ENCODE results near the gene CHRNB1. TPM values are rescaled to one million over a fixed set of nuclear protein-coding genes. Genes with fewer than 3 reads are reported as not detected.
"Not testable (repeated sequence)": the region's sequence is repeated elsewhere in the genome, so short reads cannot be mapped to it uniquely, and the experiment has no call there.

Gene CHRNB1
- total RNA-seq, 4 donors from 2014 or later, result 4.0 to 9.1 (median 5.8) TPM

DNA sequence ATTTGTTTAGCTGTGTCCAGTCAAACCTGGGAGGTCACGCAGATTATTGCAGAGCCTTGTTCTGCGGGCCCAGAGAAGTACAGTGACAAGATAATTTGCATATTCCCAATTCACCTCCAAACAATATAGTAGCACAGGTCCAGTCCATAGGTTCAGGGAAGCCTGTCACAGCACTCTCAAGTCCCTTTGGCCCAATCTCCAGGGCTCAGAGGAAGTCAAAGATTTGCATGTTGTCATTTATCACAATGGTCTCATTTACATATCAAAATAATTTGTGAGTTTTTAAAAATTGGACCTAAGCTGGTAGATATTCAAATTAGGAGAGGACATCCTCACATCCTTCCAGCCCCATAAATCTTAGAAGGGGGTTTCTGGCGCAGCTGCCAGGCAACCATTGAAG is 22.6 kb downstream of the CHRNB1 start:
- Histone ChIP-seq H3K4me3 (no peak overlapping the region), H3K27me3 (no peaks in the 10 kb centered on the region), H3K9me3 (no peaks in the 10 kb centered on the region), H3K4me1 (peaks cover 0 to 24% (median 2%) of the 10 kb centered on the region in 4 donors), H3K36me3 (peaks cover 0 to 29% (median 0%) of the 10 kb centered on the region in 3 donors), H3K27ac (peak overlapping the region in 3 of 4 donors; percentile 17 to 55 (median 20))
- TF ChIP-seq, protein P1, sequence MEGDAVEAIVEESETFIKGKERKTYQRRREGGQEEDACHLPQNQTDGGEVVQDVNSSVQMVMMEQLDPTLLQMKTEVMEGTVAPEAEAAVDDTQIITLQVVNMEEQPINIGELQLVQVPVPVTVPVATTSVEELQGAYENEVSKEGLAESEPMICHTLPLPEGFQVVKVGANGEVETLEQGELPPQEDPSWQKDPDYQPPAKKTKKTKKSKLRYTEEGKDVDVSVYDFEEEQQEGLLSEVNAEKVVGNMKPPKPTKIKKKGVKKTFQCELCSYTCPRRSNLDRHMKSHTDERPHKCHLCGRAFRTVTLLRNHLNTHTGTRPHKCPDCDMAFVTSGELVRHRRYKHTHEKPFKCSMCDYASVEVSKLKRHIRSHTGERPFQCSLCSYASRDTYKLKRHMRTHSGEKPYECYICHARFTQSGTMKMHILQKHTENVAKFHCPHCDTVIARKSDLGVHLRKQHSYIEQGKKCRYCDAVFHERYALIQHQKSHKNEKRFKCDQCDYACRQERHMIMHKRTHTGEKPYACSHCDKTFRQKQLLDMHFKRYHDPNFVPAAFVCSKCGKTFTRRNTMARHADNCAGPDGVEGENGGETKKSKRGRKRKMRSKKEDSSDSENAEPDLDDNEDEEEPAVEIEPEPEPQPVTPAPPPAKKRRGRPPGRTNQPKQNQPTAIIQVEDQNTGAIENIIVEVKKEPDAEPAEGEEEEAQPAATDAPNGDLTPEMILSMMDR (IDR thresholded peaks at IDR 0.05), result no peak
- no peak for TF ChIP-seq POLR2A (IDR thresholded peaks at IDR 0.05)
- no peak for DNase-seq

- no peaks in the 10 kb centered on the region for H3K9me3 ChIP-seq
- peaks cover 0 to 22% (median 0%) of the 10 kb centered on the region in 3 donors for H3K36me3 ChIP-seq
- TF ChIP-seq, protein P1 (IDR thresholded peaks at IDR 0.05), result no peak
- no peak for TF ChIP-seq POLR2A (IDR thresholded peaks at IDR 0.05)
- H3K4me3 ChIP-seq, result no peak overlapping the region
- no peak overlapping the region for H3K27ac ChIP-seq
- peaks cover 0 to 24% (median 2%) of the 10 kb centered on the region in 4 donors for H3K4me1 ChIP-seq
- H3K27me3 ChIP-seq, result no peaks in the 10 kb centered on the region
- DNase-seq, result no peak
These were observed 23.4 kb downstream of the CHRNB1 start for GRCh38 chr17:7468290-7468689.

- peaks cover 0 to 24% (median 2%) of the 10 kb centered on the region in 4 donors for H3K4me1 ChIP-seq
- DNase-seq, result no peak
- H3K4me3 ChIP-seq, result no peak overlapping the region
- H3K9me3 ChIP-seq, result no peaks in the 10 kb centered on the region
- H3K36me3 ChIP-seq, result peaks cover 0 to 18% (median 0%) of the 10 kb centered on the region in 3 donors
- H3K27me3 ChIP-seq, result no peaks in the 10 kb centered on the region
- no peak overlapping the region for H3K27ac ChIP-seq
- TF ChIP-seq, protein P1 (IDR thresholded peaks at IDR 0.05), result no peak
- no peak for TF ChIP-seq POLR2A (IDR thresholded peaks at IDR 0.05)
These were observed 24.0 kb downstream of the CHRNB1 start for GRCh38 chr17:7468804-7469389.

DNA sequence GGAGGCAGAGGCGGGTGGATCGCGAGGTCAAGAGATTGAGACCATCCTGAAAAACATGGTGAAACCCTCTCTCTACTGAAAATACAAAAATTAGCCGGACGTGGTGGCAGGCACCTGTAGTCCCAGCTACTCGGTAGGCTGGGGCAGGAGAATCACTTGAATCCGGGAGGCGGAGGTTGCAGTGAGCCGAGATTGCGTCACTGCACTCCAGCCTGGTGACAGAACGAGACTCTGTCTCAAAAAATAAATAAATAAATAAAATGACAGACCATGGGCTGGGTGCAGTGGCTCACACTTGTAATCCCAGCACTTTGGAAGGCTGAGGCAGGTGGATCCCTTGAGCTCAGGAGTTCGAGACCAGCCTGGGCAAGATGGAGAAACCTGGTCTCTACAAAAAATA is 25.0 kb downstream of the CHRNB1 start:
- not testable (repeated sequence) for H3K27ac ChIP-seq
- H3K36me3 ChIP-seq, result peaks cover 0 to 18% (median 0%) of the 10 kb centered on the region in 3 donors
- peaks cover 0 to 24% (median 2%) of the 10 kb centered on the region in 4 donors for H3K4me1 ChIP-seq

DNA sequence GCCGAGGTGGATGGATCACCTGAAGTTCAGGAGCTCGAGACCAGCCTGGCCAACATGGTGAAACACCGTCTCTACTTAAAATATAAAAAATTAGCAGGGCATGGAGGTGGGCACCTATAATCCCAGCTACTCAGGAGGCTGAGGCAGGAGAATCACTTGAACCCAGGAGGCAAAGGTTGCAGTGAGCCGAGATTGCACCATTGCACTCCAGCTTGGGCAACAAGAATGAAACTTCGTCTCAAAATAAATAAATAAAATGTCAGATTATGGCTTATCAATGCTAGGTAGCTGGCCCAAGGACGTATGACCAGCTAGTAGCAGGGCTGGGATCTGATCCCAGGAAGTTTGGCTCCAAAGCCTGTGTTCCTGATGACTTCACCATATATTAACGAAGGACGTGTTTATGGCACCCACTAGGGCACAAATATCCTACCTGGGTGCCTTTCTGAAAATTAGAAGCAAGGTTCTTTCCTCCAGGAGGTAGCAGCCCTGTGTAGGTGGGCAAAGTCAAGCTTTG is 25.7 kb downstream of the CHRNB1 start:
- DNase-seq, result not testable (repeated sequence)
- peaks cover 0 to 28% (median 2%) of the 10 kb centered on the region in 4 donors for H3K4me1 ChIP-seq

More for the DNA sequence above, 25.0 kb downstream of the CHRNB1 start:
- DNase-seq, H3K4me3 ChIP-seq, H3K9me3 ChIP-seq, H3K27me3 ChIP-seq: not testable (repeated sequence)

GRCh38 chr17:7471729-7472128 is 26.9 kb downstream of the CHRNB1 start:
- peaks cover 0 to 30% (median 2%) of the 10 kb centered on the region in 4 donors for H3K4me1 ChIP-seq
- no peak overlapping the region for H3K27ac ChIP-seq
- no peak for TF ChIP-seq POLR2A (IDR thresholded peaks at IDR 0.05)
- TF ChIP-seq, protein P1 (IDR thresholded peaks at IDR 0.05), result no peak
- H3K27me3 ChIP-seq, result no peaks in the 10 kb centered on the region
- H3K9me3 ChIP-seq, result no peaks in the 10 kb centered on the region
- peaks cover 0 to 4% (median 0%) of the 10 kb centered on the region in 3 donors for H3K36me3 ChIP-seq
- no peak for DNase-seq
- H3K4me3 ChIP-seq, result no peak overlapping the region

More for the DNA sequence above, 25.7 kb downstream of the CHRNB1 start:
- peaks cover 0 to 16% (median 0%) of the 10 kb centered on the region in 3 donors for H3K36me3 ChIP-seq
- H3K9me3 ChIP-seq, H3K27me3 ChIP-seq, H3K4me3 ChIP-seq, H3K27ac ChIP-seq: not testable (repeated sequence)

DNA sequence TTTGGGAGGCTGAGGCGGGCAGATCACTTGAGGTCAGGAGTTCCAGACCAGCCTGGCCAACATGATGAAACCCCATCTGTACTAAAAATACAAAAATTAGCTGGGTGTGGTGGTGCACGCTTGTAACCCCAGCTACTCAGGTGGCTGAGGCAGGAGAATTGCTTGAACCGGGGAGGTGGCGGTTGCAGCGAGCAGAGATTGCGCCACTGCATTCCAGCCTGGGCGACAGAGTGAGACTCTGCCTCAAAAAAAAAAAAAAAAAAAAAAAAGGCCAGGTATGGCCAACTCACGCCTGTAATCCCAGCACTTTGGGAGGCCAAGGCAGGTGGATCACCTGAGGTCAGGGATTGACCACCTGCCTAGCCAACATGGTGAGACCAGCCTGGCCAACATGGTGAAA is 29.9 kb downstream of the CHRNB1 start:
- H3K4me3 ChIP-seq, H3K27me3 ChIP-seq, H3K27ac ChIP-seq, H3K9me3 ChIP-seq, H3K36me3 ChIP-seq, DNase-seq: not testable (repeated sequence)
- peaks cover 0 to 46% (median 4%) of the 10 kb centered on the region in 4 donors for H3K4me1 ChIP-seq

Measured in Peyer's patch (tissue), 4 donors.